Fibroblast of mammary gland (primary cell): ENCODE results near the gene ACER3.
A peak's percentile ranks its signal among the peaks of the same experiment; 100 is the strongest.
"Not testable (repeated sequence)": the region's sequence is repeated elsewhere in the genome, so short reads cannot be mapped to it uniquely, and the experiment has no call there.

ENCODE experiments used
- DNase-seq: peaks from one replicate; pipeline ENCODE4 v3.0.0-alpha.2; 2010; ENCODE audit warnings: low read depth
- H3K4me3 ChIP-seq: 2 replicates; pipeline ENCODE4 v1.5.1; 2011; ENCODE audit warnings: low read depth, mild to moderate bottlenecking, low read length, moderate library complexity; ENCODE audit not compliant: control insufficient read depth
- CTCF ChIP-seq: conservative IDR thresholded peaks from 2 replicates; pipeline ENCODE4 v1.5.1; 2011; ENCODE audit warnings: low read depth, low read length, inconsistent platforms; ENCODE audit not compliant: control insufficient read depth, insufficient read depth

Gene ACER3

GRCh38 chr11:76823481-76824028 is 37.2 kb upstream of the ACER3 start:
- no peak for TF ChIP-seq CTCF
- DNase-seq: peak; percentile 79
- H3K4me3 ChIP-seq: no peak overlapping the region

- peak; percentile 40 for DNase-seq
- no peak for TF ChIP-seq CTCF
- no peak overlapping the region for H3K4me3 ChIP-seq
These were observed 36.4 kb upstream of the ACER3 start for GRCh38 chr11:76824083-76824939.

- DNase-seq: peak; percentile 76
- H3K4me3 ChIP-seq: no peak overlapping the region
These were observed 35.6 kb upstream of the ACER3 start for GRCh38 chr11:76824980-76825725.

GRCh38 chr11:76825726-76826396 is 34.9 kb upstream of the ACER3 start:
- H3K4me3 ChIP-seq: no peak overlapping the region
- no peak for TF ChIP-seq CTCF
- no peak for DNase-seq

More at GRCh38 chr11:76824980-76825725, 35.6 kb upstream of the ACER3 start:
- no peak for TF ChIP-seq CTCF

- H3K4me3 ChIP-seq, DNase-seq: not testable (repeated sequence)
These were observed 34.2 kb upstream of the ACER3 start for GRCh38 chr11:76826508-76826907.

- not testable (repeated sequence) for H3K4me3 ChIP-seq, DNase-seq
These were observed 33.7 kb upstream of the ACER3 start for GRCh38 chr11:76827005-76827404.

GRCh38 chr11:76830639-76831327 is 29.9 kb upstream of the ACER3 start:
- no peak for TF ChIP-seq CTCF
- peak; percentile 63 for DNase-seq

More at GRCh38 chr11:76830639-76831327, 29.9 kb upstream of the ACER3 start:
- H3K4me3 ChIP-seq: no peak overlapping the region
